Stimulated activated naive CD4-positive, alpha-beta T cell treated with Interleukin-2 at 50 U/mL for 16 hours (primary cell): Measurements from ENCODE around the gene STRN3.
"Not testable (repeated sequence)": the region's sequence is repeated elsewhere in the genome, so short reads cannot be mapped to it uniquely, and the experiment has no call there.

Source experiments
- DNase-seq: peaks from one replicate; lab custom pipeline; 2025; lab: John Stamatoyannopoulos, UW

Gene STRN3

GRCh38 chr14:30969796-30970195, 56.4 kb downstream of the STRN3 start:
- peak; percentile 36 for DNase-seq

- not testable (repeated sequence) for DNase-seq
Measured at GRCh38 chr14:30967364-30968098, 58.6 kb downstream of the STRN3 start.

GRCh38 chr14:30966415-30967363, 59.5 kb downstream of the STRN3 start:
- no peak for DNase-seq

DNA sequence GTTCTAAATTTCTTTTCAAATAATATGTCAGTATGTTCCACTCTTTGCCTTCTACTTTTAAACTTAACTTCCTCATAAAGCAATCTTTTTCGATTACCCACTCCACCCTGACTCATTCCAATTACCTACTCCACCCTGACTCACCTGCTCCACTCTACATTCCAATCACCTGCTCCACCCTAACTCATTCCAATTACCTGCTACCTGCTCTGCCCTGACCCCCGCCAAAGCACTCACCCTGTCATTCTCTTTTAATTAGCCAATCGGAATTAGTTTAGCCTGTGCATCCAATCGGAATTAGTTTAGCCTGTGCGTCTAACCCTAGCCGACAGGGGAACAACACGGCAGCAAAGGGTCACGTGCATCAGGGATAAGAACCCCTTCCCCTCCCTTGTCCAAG, 60.3 kb downstream of the STRN3 start:
- not testable (repeated sequence) for DNase-seq

- DNase-seq, result not testable (repeated sequence)
Measured at GRCh38 chr14:30962537-30962936, 63.6 kb downstream of the STRN3 start.

DNA sequence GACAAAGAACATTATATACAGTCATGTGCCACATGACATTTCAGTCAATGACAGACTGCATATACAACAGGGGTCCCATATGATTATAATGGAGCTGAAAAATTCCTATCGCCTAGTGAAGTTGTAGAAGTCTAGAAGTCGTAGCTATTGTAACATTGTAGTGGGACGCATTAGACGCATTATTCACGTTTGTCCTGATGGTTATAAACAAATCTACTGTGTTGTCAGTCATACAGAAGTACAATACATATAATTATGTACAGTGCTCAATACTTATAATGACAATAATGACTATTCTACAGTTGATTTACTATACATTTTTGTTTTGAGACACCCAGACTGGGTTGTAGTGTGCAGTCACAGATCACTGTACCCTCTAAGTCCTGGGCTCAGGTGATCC, 64.8 kb downstream of the STRN3 start:
- no peak for DNase-seq

DNA sequence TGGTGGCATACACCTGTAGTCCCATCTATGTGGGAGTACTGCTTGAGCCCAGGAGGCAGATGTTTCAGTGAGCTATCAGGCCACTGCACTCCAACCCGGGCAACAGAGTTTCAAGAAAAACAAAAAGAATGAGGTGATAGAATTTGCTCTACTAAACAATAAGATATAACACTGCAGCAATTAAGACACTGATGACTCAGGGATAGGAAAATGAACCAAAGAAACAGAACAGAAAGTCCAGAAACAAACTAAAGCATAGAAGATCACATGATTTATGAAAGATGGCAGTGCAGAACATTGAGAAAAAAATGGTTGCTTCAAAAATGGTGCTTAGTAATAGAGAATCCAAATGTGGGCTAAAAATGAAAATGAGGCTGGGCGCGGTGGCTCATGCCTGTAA, 66.0 kb downstream of the STRN3 start:
- no peak for DNase-seq

GRCh38 chr14:30958555-30959407, 67.4 kb downstream of the STRN3 start:
- DNase-seq, result no peak

- no peak for DNase-seq
Measured at GRCh38 chr14:30957813-30958370, 68.3 kb downstream of the STRN3 start.

GRCh38 chr14:30949651-30950050, 76.5 kb downstream of the STRN3 start:
- DNase-seq, result no peak

GRCh38 chr14:30943694-30944093, 82.5 kb downstream of the STRN3 start:
- DNase-seq, result no peak

DNA sequence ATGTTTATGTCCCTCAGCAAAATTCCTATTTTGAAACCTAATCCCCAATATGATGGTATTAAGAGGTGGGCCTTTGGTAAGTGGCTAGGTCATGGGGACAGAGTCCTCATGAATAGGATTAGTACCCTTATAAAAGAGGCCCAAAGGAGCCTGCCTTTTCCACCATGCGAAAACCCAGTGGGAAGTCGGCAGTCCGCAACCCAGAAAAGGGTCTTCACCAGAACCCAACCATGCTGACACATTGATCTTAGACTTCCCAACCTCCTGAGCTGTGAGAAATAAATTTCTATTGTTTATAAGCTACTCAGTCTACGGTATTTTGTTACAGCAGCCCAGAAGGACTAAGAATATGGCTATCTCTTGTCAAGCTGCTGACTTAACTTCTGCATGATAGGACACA, 85.3 kb downstream of the STRN3 start:
- no peak for DNase-seq

- DNase-seq, result no peak
Measured at GRCh38 chr14:30938617-30939016, 87.6 kb downstream of the STRN3 start.

DNA sequence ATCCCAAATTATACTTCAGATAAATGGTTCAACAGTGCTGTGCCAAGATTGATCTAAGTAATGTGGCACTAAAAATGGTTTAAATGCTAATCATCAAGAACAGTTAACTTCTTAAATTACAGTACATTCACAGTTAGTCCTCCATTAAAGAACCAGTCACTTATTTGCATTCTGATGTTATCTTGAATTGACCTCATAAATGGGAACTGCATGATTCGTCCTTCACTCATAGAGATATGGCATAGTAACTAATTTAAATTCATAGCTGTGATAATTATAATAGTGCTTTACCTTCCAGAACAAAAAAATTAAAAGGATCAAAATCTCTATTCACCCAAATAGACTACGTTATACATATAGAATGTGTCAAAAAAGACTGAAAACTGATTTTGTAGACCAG, 90.7 kb downstream of the STRN3 start:
- DNase-seq, result no peak

DNA sequence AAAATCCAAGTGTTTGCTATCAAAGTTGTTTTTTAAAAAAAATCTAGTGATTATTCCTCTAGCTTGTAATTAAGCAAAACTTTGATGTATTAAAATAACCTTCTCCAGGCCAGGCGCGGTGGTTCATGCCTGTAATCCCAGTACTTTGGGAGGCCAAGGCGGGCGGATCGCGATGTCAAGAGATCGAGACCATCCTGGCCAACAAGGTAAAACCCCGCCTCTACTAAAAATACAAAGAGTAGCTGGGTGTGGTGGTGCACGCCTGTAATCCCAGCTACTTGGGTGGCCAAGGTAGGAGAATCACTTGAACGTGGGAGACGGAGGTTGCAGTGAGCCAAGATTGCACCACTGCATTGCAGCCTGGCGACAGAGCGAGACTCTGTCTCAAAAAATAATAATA, 92.2 kb downstream of the STRN3 start:
- not testable (repeated sequence) for DNase-seq

DNA sequence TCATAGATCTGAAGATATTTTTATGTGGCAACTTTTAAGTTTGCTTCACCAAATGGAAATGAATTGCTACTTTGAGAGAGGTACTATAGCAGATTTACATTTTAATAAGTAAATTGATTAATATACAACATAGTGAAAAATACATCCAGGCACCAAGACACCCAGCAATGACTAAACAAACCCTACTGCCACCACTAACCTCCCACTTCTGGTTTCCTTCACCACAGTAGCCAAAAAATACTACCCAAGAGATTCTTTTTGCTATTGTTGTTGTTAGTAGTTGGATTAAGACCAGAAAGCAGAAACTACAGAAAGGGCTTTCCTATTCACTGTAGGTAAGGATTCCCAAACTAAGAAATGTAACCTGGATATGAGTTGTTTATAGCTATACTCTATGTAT, 97.7 kb downstream of the STRN3 start:
- DNase-seq, result no peak

GRCh38 chr14:30925254-30925653, 100.9 kb downstream of the STRN3 start:
- DNase-seq, result no peak

- no peak for DNase-seq
Measured at GRCh38 chr14:30921788-30922187, 104.4 kb downstream of the STRN3 start.

DNA sequence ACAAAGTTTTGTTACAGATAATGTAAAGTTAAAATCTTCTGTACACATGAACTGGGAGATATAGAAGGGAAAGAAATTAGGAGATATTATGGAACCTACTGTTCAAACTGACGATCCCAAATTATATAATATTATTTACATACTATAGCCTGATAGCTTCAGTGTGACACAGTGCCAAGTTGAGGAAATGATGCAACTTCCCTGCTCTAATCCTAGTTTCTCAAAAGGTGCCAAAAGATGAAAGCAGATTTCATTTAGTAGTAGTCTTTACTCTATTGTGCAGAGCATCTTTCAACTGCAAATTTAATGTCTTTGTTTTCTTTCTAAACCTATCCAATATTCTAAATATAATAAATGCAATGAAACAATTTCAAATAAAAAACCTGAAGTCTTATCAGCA, 104.9 kb downstream of the STRN3 start:
- DNase-seq, result no peak

- no peak for DNase-seq
Measured at GRCh38 chr14:30915596-30915995, 110.6 kb downstream of the STRN3 start.

DNA sequence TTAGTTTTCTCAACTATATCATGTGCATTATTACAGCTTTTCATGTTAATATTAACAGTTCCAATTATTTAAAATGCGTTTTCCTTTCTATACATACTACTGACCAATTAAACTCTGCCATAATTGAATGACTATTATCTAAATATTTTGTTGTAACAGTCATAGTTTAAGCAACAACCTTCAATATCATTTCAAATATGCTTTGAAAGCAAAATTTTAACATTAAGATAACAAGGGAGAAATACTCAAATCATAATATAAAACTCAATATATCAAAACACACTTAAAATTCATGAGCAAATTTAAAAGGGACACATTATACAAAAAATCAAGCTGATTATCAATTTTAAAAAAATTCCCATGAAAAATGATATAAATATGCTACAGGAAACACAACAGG, 111.4 kb downstream of the STRN3 start:
- DNase-seq, result no peak

- no peak for DNase-seq
Measured at GRCh38 chr14:30908826-30909225, 117.4 kb downstream of the STRN3 start.
